ENCODE measurements around the gene MRM2. TPM values are rescaled to one million over a fixed set of nuclear protein-coding genes. Genes with fewer than 3 reads are reported as not detected.

The MRM2 gene
- total and polyA plus RNA-seq, 12 donors: 16.8 to 36.7 (median 25.7) TPM

GRCh38 chr7:2228921-2229320, 13.1 kb downstream of the MRM2 start:
- no peak for DNase-seq
- TF ChIP-seq, protein P1, sequence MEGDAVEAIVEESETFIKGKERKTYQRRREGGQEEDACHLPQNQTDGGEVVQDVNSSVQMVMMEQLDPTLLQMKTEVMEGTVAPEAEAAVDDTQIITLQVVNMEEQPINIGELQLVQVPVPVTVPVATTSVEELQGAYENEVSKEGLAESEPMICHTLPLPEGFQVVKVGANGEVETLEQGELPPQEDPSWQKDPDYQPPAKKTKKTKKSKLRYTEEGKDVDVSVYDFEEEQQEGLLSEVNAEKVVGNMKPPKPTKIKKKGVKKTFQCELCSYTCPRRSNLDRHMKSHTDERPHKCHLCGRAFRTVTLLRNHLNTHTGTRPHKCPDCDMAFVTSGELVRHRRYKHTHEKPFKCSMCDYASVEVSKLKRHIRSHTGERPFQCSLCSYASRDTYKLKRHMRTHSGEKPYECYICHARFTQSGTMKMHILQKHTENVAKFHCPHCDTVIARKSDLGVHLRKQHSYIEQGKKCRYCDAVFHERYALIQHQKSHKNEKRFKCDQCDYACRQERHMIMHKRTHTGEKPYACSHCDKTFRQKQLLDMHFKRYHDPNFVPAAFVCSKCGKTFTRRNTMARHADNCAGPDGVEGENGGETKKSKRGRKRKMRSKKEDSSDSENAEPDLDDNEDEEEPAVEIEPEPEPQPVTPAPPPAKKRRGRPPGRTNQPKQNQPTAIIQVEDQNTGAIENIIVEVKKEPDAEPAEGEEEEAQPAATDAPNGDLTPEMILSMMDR (IDR thresholded peaks at IDR 0.05): no peak
- no peak for TF ChIP-seq POLR2A (IDR thresholded peaks at IDR 0.05)
- H3K27me3 ChIP-seq: no peaks in the 10 kb centered on the region
- intact Hi-C loops (cut with DNase I): no loop called here
- peaks cover 0 to 19% of the 10 kb centered on the region in 2 donors for H3K36me3 ChIP-seq (replicated peaks in 1 of 2)
- no peak overlapping the region for H3K27ac ChIP-seq
- WGBS, 4 donors: 63 to 84% (median 82%) methylated on average over 3 to 8 of the region's 8 CpGs
- H3K4me3 ChIP-seq: no peak overlapping the region
- H3K4me1 ChIP-seq (replicated peaks in 1 of 2): peaks cover 13 to 21% of the 10 kb centered on the region in 2 donors
- H3K9me3 ChIP-seq (replicated peaks in 1 of 3): no peaks in the 10 kb centered on the region

- DNase-seq: no peak
- intact Hi-C loops (cut with DNase I): no loop called here
- H3K27ac ChIP-seq: no peak overlapping the region
- 87 to 92% (median 89%) methylated on average over 15 of the region's 15 CpGs for WGBS, 4 donors
- H3K4me1 ChIP-seq (replicated peaks in 1 of 2): peaks cover 10 to 16% of the 10 kb centered on the region in 2 donors
- no peaks in the 10 kb centered on the region for H3K27me3 ChIP-seq
- H3K4me3 ChIP-seq: no peak overlapping the region
- peaks cover 0 to 21% of the 10 kb centered on the region in 2 donors for H3K36me3 ChIP-seq (replicated peaks in 1 of 2)
- no peak for TF ChIP-seq POLR2A (IDR thresholded peaks at IDR 0.05)
- TF ChIP-seq, protein P1 (IDR thresholded peaks at IDR 0.05): no peak
- no peaks in the 10 kb centered on the region for H3K9me3 ChIP-seq (replicated peaks in 1 of 3)
Measured at GRCh38 chr7:2227699-2228098, 14.3 kb downstream of the MRM2 start.

GRCh38 chr7:2225830-2226229, 16.2 kb downstream of the MRM2 start:
- WGBS, 4 donors: 96 to 98% (median 97%) methylated on average over 13 of the region's 13 CpGs
- Histone ChIP-seq H3K36me3 (replicated peaks in 1 of 2) (peaks cover 0 to 33% of the 10 kb centered on the region in 2 donors), H3K27me3 (no peaks in the 10 kb centered on the region), H3K4me3 (no peak overlapping the region), H3K27ac (no peak overlapping the region), H3K9me3 (replicated peaks in 1 of 3) (no peaks in the 10 kb centered on the region), H3K4me1 (replicated peaks in 1 of 2) (peaks cover 0 to 4% of the 10 kb centered on the region in 2 donors)
- intact Hi-C loops (cut with DNase I): no loop called here
- no peak for TF ChIP-seq POLR2A (IDR thresholded peaks at IDR 0.05)
- TF ChIP-seq, protein P1 (IDR thresholded peaks at IDR 0.05): no peak
- no peak for DNase-seq

DNA sequence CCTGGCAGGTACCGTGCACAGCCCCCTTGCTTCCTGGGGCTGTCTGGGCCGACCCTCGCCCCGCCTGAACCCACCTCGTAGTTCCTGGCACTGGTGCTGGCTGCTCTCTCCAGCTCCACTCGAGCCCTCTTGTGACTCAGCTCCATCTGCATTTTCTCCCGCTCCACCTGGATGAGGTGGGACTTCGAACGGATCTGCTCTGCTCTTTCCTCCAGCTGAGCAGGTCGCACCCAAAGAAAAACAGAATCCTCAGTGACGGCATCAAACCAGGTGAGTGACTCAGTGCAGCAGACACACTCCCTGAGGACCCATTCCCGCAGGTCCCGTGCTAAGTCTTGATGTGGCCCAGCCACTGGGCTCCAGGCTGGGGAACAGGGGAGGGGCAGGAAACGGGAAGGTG, 16.7 kb downstream of the MRM2 start:
- WGBS, 4 donors: 95 to 96% (median 96%) methylated on average over 14 of the region's 14 CpGs
- Histone ChIP-seq H3K4me1 (replicated peaks in 1 of 2) (no peaks in the 10 kb centered on the region), H3K27ac (no peak overlapping the region), H3K27me3 (no peaks in the 10 kb centered on the region), H3K9me3 (replicated peaks in 1 of 3) (no peaks in the 10 kb centered on the region), H3K4me3 (no peak overlapping the region), H3K36me3 (replicated peaks in 1 of 2) (peaks cover 0 to 33% of the 10 kb centered on the region in 2 donors)
- no peak for TF ChIP-seq POLR2A (IDR thresholded peaks at IDR 0.05)
- TF ChIP-seq, protein P1 (IDR thresholded peaks at IDR 0.05): no peak
- DNase-seq: no peak
- intact Hi-C loops (cut with DNase I): no loop called here

Measured in adrenal gland (tissue), 12 donors.